Fibroblast of lung (primary cell): Measurements from ENCODE around the gene GPR32.

Experiments used
- CTCF ChIP-seq, 2 donors: IDR thresholded peaks in 1 of 2; conservative IDR thresholded peaks in 1 of 2; 1 replicate in 1 of 2; 2 replicates in 1 of 2; pipeline ENCODE4 v1.5.1; 2011 to 2012; ENCODE audit warnings: low read length in 2 of 2, control low read depth in 1 of 2, inconsistent platforms in 1 of 2, low read depth in 1 of 2, mild to moderate bottlenecking in 1 of 2
- EZH2 ChIP-seq: IDR thresholded peaks from 2 replicates; pipeline ENCODE4 v1.5.1; 2012; ENCODE audit warnings: low read length, control low read depth, mild to moderate bottlenecking; ENCODE audit errors: missing control alignments

DNA sequence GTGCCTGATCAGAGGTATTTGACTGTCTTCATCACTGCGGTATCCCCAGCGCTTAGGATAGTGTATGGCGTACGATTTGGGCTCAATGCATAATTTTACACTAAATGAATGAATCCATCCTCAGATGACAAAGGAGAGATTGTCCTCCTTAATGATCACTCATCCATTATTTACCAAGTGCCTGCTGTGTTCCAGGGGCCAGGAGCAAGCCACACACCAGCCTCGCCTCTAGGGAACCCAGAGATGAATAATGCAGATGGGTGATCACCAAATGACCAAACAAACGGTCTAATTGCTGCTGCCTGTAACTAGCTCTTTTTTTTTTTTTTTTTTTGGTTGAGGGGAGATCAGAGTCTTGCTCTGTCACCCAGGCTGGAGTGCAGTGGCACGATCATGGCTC, 5.9 kb upstream of the GPR32 start:
- no peak for TF ChIP-seq CTCF (conservative IDR thresholded peaks at IDR 0.05 in 1 of 2, IDR thresholded peaks at IDR 0.05 in 1 of 2; ENCODE audit: low read depth in 1 of 2, low read length in 2 of 2)
- no peak for TF ChIP-seq EZH2
